Neuronal stem cell (in vitro differentiated cells): ENCODE data around the gene TMEM61.
"Not testable (repeated sequence)": the region's sequence is repeated elsewhere in the genome, so short reads cannot be mapped to it uniquely, and the experiment has no call there.

Experiments used
- DNase-seq: peaks from one replicate; pipeline ENCODE4 v3.0.0-alpha.2; 2013; ENCODE audit warnings: low spot score
- H2AFZ ChIP-seq: one replicate; pipeline ENCODE4 v1.6.1; 2013; ENCODE audit warnings: mild to moderate bottlenecking, low read length, inconsistent platforms
- H2AK5ac ChIP-seq: 2 replicates; pipeline ENCODE4 v1.6.1; 2013; ENCODE audit warnings: low read depth, mild to moderate bottlenecking, inconsistent platforms, low read length, moderate library complexity, mixed read lengths
- H2BK120ac ChIP-seq: 2 replicates; pipeline ENCODE4 v1.6.1; 2013; ENCODE audit warnings: low read depth, mild to moderate bottlenecking, inconsistent platforms, low read length, moderate library complexity, mixed read lengths
- H2BK12ac ChIP-seq: one replicate; pipeline ENCODE4 v1.6.1; 2013; ENCODE audit warnings: low read length, inconsistent platforms
- H2BK15ac ChIP-seq: 2 replicates; pipeline ENCODE4 v1.6.1; 2013; ENCODE audit warnings: mild to moderate bottlenecking, low read length, inconsistent platforms, mixed read lengths
- H2BK5ac ChIP-seq: one replicate; pipeline ENCODE4 v1.6.1; 2013; ENCODE audit warnings: inconsistent platforms, mild to moderate bottlenecking, low read length, moderate library complexity
- H3K14ac ChIP-seq: one replicate; pipeline ENCODE4 v1.6.1; 2013; ENCODE audit warnings: low read length, inconsistent platforms
- H3K18ac ChIP-seq: 2 replicates; pipeline ENCODE4 v1.6.1; 2013; ENCODE audit warnings: low read length, inconsistent platforms
- H3K23ac ChIP-seq: 2 replicates; pipeline ENCODE4 v1.6.1; 2013; ENCODE audit warnings: low read depth, mild to moderate bottlenecking, mixed read lengths, low read length, inconsistent platforms; ENCODE audit not compliant: poor library complexity
- H3K27ac ChIP-seq: replicated peaks from 3 replicates; pipeline ENCODE4 v1.5.1; 2013; ENCODE audit warnings: low read length, inconsistent platforms
- H3K27me3 ChIP-seq, 3 experiments: 2 replicates each; pipeline ENCODE4 v1.6.1; 2013; ENCODE audit warnings: low read length in 3 of 3, mild to moderate bottlenecking in 2 of 3, inconsistent platforms in 1 of 3, low read depth in 1 of 3, mixed read lengths in 1 of 3, moderate library complexity in 1 of 3; ENCODE audit not compliant: control insufficient read depth in 3 of 3, insufficient read depth in 3 of 3
- H3K36me3 ChIP-seq, 2 donors: replicated peaks in 1 of 2; 2 replicates each; pipeline ENCODE4 v1.6.1; 2013; ENCODE audit warnings: low read length in 2 of 2; ENCODE audit not compliant: control insufficient read depth in 2 of 2, insufficient read depth in 2 of 2
- H3K4ac ChIP-seq: 2 replicates; pipeline ENCODE4 v1.6.1; 2013; ENCODE audit warnings: inconsistent platforms, mild to moderate bottlenecking, low read length, moderate library complexity
- H3K4me1 ChIP-seq, 2 donors: 1 replicate in 1 of 2; 2 replicates in 1 of 2; pipeline ENCODE4 v1.6.1; 2013; ENCODE audit warnings: low read length in 2 of 2, low read depth in 1 of 2; ENCODE audit not compliant: control insufficient read depth in 2 of 2, insufficient read depth in 1 of 2
- H3K4me2 ChIP-seq: one replicate; pipeline ENCODE4 v1.6.1; 2013; ENCODE audit warnings: mild to moderate bottlenecking, low read length, inconsistent platforms; ENCODE audit not compliant: insufficient read depth, poor library complexity, severe bottlenecking
- H3K4me3 ChIP-seq, 2 donors: 2 replicates each; pipeline ENCODE4 v1.5.1; 2013; ENCODE audit warnings: low read length in 2 of 2, mild to moderate bottlenecking in 2 of 2, inconsistent platforms in 1 of 2, moderate library complexity in 1 of 2
- H3K79me1 ChIP-seq: one replicate; pipeline ENCODE4 v1.6.1; 2013; ENCODE audit warnings: low read depth, mild to moderate bottlenecking, inconsistent platforms, low read length, moderate library complexity
- H3K9ac ChIP-seq: one replicate; pipeline ENCODE4 v1.6.1; 2013; ENCODE audit warnings: mild to moderate bottlenecking, low read depth, low read length, inconsistent platforms; ENCODE audit not compliant: poor library complexity
- H3K9me3 ChIP-seq, 2 donors: replicated peaks in 1 of 2; 2 replicates each; pipeline versions ENCODE3 to v1.6.1; 2013; ENCODE audit warnings: low read length in 2 of 2, mild to moderate bottlenecking in 2 of 2, inconsistent platforms in 1 of 2, low read depth in 1 of 2, mixed read lengths in 1 of 2, moderate library complexity in 1 of 2; ENCODE audit not compliant: control insufficient read depth in 2 of 2, insufficient read depth in 1 of 2
- H4K8ac ChIP-seq: one replicate; pipeline ENCODE4 v1.6.1; 2013; ENCODE audit warnings: low read depth, mild to moderate bottlenecking, inconsistent platforms, low read length, moderate library complexity
- H4K91ac ChIP-seq: one replicate; pipeline ENCODE4 v1.6.1; 2013; ENCODE audit warnings: low read length, low read depth, mild to moderate bottlenecking, inconsistent platforms; ENCODE audit not compliant: poor library complexity
- WGBS, 2 donors: extraction: QIAGEN DNeasy Blood & Tissue Kit; methylation state at CpG; one replicate each; pipeline ENCODE4 v1.1.7; 2013; ENCODE audit warnings: missing lambda C conversion rate in 2 of 2, mixed read lengths in 1 of 2; ENCODE audit not compliant: insufficient read length in 2 of 2, insufficient replicate concordance in 1 of 2; ENCODE audit errors: extremely low coverage in 2 of 2; 5-methylcytosine and 5-hydroxymethylcytosine counted together

The TMEM61 gene

GRCh38 chr1:54959241-54959640 lies 21.2 kb upstream of the TMEM61 start:
- WGBS, 2 donors, result no CpG with 5 or more reads among the region's 3 CpGs

GRCh38 chr1:54962612-54963395 lies 17.6 kb upstream of the TMEM61 start:
- H3K14ac ChIP-seq, result no peak overlapping the region
- no peak overlapping the region for H3K9ac ChIP-seq
- H3K4me2 ChIP-seq, result no peak overlapping the region
- no peak overlapping the region for H2BK12ac ChIP-seq
- H3K4ac ChIP-seq, result no peak overlapping the region
- no peak overlapping the region for H4K8ac ChIP-seq
- H3K27ac ChIP-seq, result no peak overlapping the region
- no peak for DNase-seq
- H2BK5ac ChIP-seq, result no peak overlapping the region
- H2AFZ ChIP-seq, result no peak overlapping the region
- H3K4me1 ChIP-seq, result no peaks in the 10 kb centered on the region
- no peaks in the 10 kb centered on the region for H3K79me1 ChIP-seq
- H4K91ac ChIP-seq, result no peak overlapping the region
- H2BK15ac ChIP-seq, result no peak overlapping the region
- no peak overlapping the region for H3K23ac ChIP-seq
- no peak overlapping the region for H2BK120ac ChIP-seq
- no peak overlapping the region for H3K4me3 ChIP-seq
- WGBS, 2 donors, result no CpG with 5 or more reads among the region's 4 CpGs
- H3K9me3 ChIP-seq, result peaks cover 0 to under 1% of the 10 kb centered on the region in 2 donors
- H3K36me3 ChIP-seq, result no peaks in the 10 kb centered on the region
- H3K18ac ChIP-seq, result no peak overlapping the region
- H3K27me3 ChIP-seq, result no peaks in the 10 kb centered on the region
- no peak overlapping the region for H2AK5ac ChIP-seq

More at GRCh38 chr1:54959241-54959640, 21.2 kb upstream of the TMEM61 start:
- no peak overlapping the region for H3K18ac ChIP-seq
- no peaks in the 10 kb centered on the region for H3K27me3 ChIP-seq
- no peak overlapping the region for H2BK12ac ChIP-seq
- no peak overlapping the region for H3K9ac ChIP-seq
- no peak overlapping the region for H4K91ac ChIP-seq
- no peaks in the 10 kb centered on the region for H3K4me1 ChIP-seq
- H3K4ac ChIP-seq, result no peak overlapping the region
- no peak overlapping the region for H3K4me3 ChIP-seq
- H3K36me3 ChIP-seq, result no peaks in the 10 kb centered on the region
- H3K14ac ChIP-seq, result no peak overlapping the region
- no peak overlapping the region for H3K27ac ChIP-seq
- no peaks in the 10 kb centered on the region for H3K79me1 ChIP-seq
- peaks cover 3 to 5% of the 10 kb centered on the region in 2 donors for H3K9me3 ChIP-seq
- H3K23ac ChIP-seq, result no peak overlapping the region
- no peak overlapping the region for H3K4me2 ChIP-seq
- no peak overlapping the region for H2BK5ac ChIP-seq
- no peak overlapping the region for H2AK5ac ChIP-seq
- no peak overlapping the region for H2BK15ac ChIP-seq
- no peak overlapping the region for H4K8ac ChIP-seq
- no peak for DNase-seq
- no peak overlapping the region for H2AFZ ChIP-seq
- no peak overlapping the region for H2BK120ac ChIP-seq

- H3K9ac ChIP-seq, H2BK5ac ChIP-seq, H4K91ac ChIP-seq, H2BK12ac ChIP-seq, H2AFZ ChIP-seq, H3K79me1 ChIP-seq, H3K18ac ChIP-seq, H2BK15ac ChIP-seq, H3K4me1 ChIP-seq, H3K14ac ChIP-seq, H3K9me3 ChIP-seq, H4K8ac ChIP-seq, H2AK5ac ChIP-seq, H3K4me2 ChIP-seq, H3K36me3 ChIP-seq, DNase-seq, H2BK120ac ChIP-seq, H3K27me3 ChIP-seq, H3K4me3 ChIP-seq, H3K23ac ChIP-seq, H3K27ac ChIP-seq, H3K4ac ChIP-seq: not testable (repeated sequence)
- no CpG with 5 or more reads among the region's 5 CpGs for WGBS, 2 donors
Measured at GRCh38 chr1:54963829-54964228, 16.6 kb upstream of the TMEM61 start.

DNA sequence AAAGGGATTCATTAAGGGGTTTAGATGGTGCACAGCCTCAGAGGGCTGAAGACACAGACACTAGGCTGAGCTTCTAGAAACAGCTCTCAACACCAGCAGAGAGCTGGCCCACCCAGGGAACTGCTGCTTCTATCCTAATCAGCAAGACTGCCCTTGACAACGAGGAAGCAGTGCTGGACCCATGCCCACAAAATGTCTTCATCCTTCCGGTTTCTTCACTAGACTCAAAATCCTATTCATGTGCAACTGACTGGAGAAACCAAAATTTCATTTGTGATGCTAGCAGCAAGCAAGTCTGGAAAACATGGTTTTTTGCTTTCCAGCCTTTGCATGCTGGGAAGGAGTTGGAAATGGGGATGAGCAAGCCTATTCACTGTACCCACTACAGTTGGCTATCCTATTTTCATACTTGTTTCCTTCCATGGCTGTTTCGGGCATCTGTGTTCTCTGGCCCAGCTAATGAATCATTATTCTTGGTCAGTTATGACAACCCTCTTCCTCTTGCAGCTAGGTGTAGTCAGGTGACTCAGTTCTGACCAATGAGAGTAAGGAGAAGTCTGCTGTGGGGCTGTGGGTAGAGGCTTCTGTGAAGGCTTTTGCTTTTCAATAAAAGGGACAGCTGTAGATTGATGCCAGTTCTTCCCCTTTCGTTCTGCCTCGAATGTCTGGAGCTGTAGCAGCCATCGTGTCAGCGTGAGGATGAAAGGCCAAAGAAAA lies 14.6 kb upstream of the TMEM61 start:
- H4K8ac ChIP-seq, result no peak overlapping the region
- H3K9ac ChIP-seq, result no peak overlapping the region
- H3K23ac ChIP-seq, result no peak overlapping the region
- no peak overlapping the region for H3K4me2 ChIP-seq
- H2AFZ ChIP-seq, result no peak overlapping the region
- no CpG with 5 or more reads among the region's 7 CpGs for WGBS, 2 donors
- H2BK15ac ChIP-seq, result no peak overlapping the region
- no peak overlapping the region for H2BK5ac ChIP-seq
- DNase-seq, result no peak
- no peaks in the 10 kb centered on the region for H3K36me3 ChIP-seq
- no peaks in the 10 kb centered on the region for H3K79me1 ChIP-seq
- H3K18ac ChIP-seq, result no peak overlapping the region
- no peak overlapping the region for H2BK120ac ChIP-seq
- no peak overlapping the region for H4K91ac ChIP-seq
- no peak overlapping the region for H2BK12ac ChIP-seq
- no peaks in the 10 kb centered on the region for H3K27me3 ChIP-seq
- H2AK5ac ChIP-seq, result no peak overlapping the region
- no peaks in the 10 kb centered on the region for H3K9me3 ChIP-seq
- no peak overlapping the region for H3K14ac ChIP-seq
- H3K4me3 ChIP-seq, result no peak overlapping the region
- no peak overlapping the region for H3K4ac ChIP-seq
- H3K27ac ChIP-seq, result no peak overlapping the region
- H3K4me1 ChIP-seq, result no peaks in the 10 kb centered on the region
